ENCODE data around the gene TST.

DNA sequence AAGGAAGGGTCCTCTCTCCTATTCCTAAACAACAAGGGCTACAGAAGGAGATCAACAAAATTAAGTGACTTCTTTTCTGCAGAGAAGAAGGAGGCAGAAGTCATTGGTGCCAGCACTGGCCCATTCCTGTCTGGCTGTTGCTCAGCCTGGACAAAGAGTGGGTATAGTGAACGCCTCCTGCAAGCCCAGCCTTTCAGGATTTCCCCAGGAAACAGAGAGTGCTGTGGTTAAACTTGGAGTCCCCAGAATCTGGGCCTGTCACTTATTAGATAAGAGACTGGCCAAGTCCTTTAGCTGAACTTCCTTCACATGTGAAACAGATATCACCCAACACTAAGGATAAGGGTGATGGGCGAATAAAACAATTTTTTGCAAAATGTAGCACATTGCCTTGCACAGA is 10.9 kb downstream of the TST start:
- no peak for TF ChIP-seq EZH2 (IDR thresholded peaks at IDR 0.05; ENCODE audit: borderline replicate concordance, insufficient read depth, low read depth, low read length, poor library complexity, severe bottlenecking)
- TF ChIP-seq, protein P1, sequence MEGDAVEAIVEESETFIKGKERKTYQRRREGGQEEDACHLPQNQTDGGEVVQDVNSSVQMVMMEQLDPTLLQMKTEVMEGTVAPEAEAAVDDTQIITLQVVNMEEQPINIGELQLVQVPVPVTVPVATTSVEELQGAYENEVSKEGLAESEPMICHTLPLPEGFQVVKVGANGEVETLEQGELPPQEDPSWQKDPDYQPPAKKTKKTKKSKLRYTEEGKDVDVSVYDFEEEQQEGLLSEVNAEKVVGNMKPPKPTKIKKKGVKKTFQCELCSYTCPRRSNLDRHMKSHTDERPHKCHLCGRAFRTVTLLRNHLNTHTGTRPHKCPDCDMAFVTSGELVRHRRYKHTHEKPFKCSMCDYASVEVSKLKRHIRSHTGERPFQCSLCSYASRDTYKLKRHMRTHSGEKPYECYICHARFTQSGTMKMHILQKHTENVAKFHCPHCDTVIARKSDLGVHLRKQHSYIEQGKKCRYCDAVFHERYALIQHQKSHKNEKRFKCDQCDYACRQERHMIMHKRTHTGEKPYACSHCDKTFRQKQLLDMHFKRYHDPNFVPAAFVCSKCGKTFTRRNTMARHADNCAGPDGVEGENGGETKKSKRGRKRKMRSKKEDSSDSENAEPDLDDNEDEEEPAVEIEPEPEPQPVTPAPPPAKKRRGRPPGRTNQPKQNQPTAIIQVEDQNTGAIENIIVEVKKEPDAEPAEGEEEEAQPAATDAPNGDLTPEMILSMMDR (IDR thresholded peaks at IDR 0.05): no peak
